IMR-90 (cell line): ENCODE results near the gene SLC30A5. TPM values are rescaled to one million over a fixed set of nuclear protein-coding genes. Genes with fewer than 3 reads are reported as not detected.

Source experiments
- ATAC-seq: fragments of 200-7000 bp; cut with Tn5 transposase; 2 replicates; pipeline ENCODE4 v1.9.1; 2020; ENCODE audit warnings: low read depth, mild to moderate bottlenecking, moderate library complexity
- BruUV-seq: library from RNA; stranded (reverse); fragments of 400-500 nt; replicated peaks from 2 replicates; lab custom pipeline; 2021; lab: Mats Ljungman, UMichigan
- CTCF ChIA-PET: fragments of 300-600 bp; formaldehyde crosslinking; extraction: SDS; loops from one replicate; lab custom pipeline; 2021; ENCODE audit warnings: antibody characterized with exemption; lab: Yijun Ruan, JAX
- POLR2A ChIA-PET: fragments of 300-600 bp; sonication (Branson Sonifier 250); formaldehyde crosslinking; loops from one replicate; lab custom pipeline; 2022; ENCODE audit warnings: antibody characterized with exemption; ENCODE audit not compliant: unreplicated experiment; lab: Charles Lee
- DNase-seq: peaks from one replicate; pipeline ENCODE4 v3.0.0; 2013
- H2AFZ ChIP-seq: replicated peaks from 2 replicates; pipeline ENCODE3; 2013; ENCODE audit warnings: low read length, mild to moderate bottlenecking; ENCODE audit not compliant: poor library complexity
- H2AK5ac ChIP-seq: 2 replicates; pipeline ENCODE4 v1.6.1; 2013; ENCODE audit warnings: low read depth, low read length, inconsistent platforms
- H2AK9ac ChIP-seq: replicated peaks from 2 replicates; pipeline ENCODE3; 2013; ENCODE audit warnings: mild to moderate bottlenecking, low read depth, low read length, moderate library complexity; ENCODE audit not compliant: poor library complexity
- H2BK120ac ChIP-seq: 2 replicates; pipeline ENCODE4 v1.6.1; 2013; ENCODE audit warnings: low read depth, low read length, inconsistent platforms
- H2BK15ac ChIP-seq: 3 replicates; pipeline ENCODE4 v1.6.1; 2013; ENCODE audit warnings: low read depth, low read length, inconsistent platforms
- H2BK20ac ChIP-seq: 2 replicates; pipeline ENCODE4 v1.6.1; 2013; ENCODE audit warnings: low read depth, mild to moderate bottlenecking, inconsistent platforms, low read length, moderate library complexity
- H2BK5ac ChIP-seq: 2 replicates; pipeline ENCODE4 v1.6.1; 2013; ENCODE audit warnings: mild to moderate bottlenecking, low read depth, low read length, inconsistent platforms; ENCODE audit not compliant: poor library complexity, severe bottlenecking
- H3K14ac ChIP-seq: replicated peaks from 2 replicates; pipeline ENCODE4 v1.6.1; 2013; ENCODE audit warnings: low read depth, low read length, inconsistent platforms
- H3K18ac ChIP-seq: 2 replicates; pipeline ENCODE4 v1.6.1; 2013; ENCODE audit warnings: low read depth, low read length, control low read depth
- H3K23ac ChIP-seq: 2 replicates; pipeline ENCODE4 v1.6.1; 2013; ENCODE audit warnings: low read depth, low read length, inconsistent platforms
- H3K27ac ChIP-seq: 2 replicates; pipeline ENCODE4 v1.5.1; 2013; ENCODE audit warnings: mild to moderate bottlenecking, control low read depth, low read length; ENCODE audit not compliant: insufficient read depth
- H3K27me3 ChIP-seq: 2 replicates; pipeline ENCODE4 v1.6.1; 2013; ENCODE audit warnings: low read length; ENCODE audit not compliant: control insufficient read depth, insufficient read depth
- H3K36me3 ChIP-seq: 2 replicates; pipeline ENCODE4 v1.6.1; 2013; ENCODE audit warnings: low read length, mixed read lengths; ENCODE audit not compliant: control insufficient read depth, insufficient read depth
- H3K4ac ChIP-seq: 2 replicates; pipeline ENCODE4 v1.6.1; 2013; ENCODE audit warnings: low read depth, low read length, inconsistent platforms
- H3K4me1 ChIP-seq: 2 replicates; pipeline ENCODE4 v1.6.1; 2013; ENCODE audit warnings: low read length, mixed read lengths; ENCODE audit not compliant: control insufficient read depth, insufficient read depth
- H3K4me2 ChIP-seq: 2 replicates; pipeline ENCODE4 v1.6.1; 2013; ENCODE audit warnings: low read depth, mild to moderate bottlenecking, control low read depth, low read length, moderate library complexity
- H3K4me3 ChIP-seq: 2 replicates; pipeline ENCODE4 v1.5.1; 2013; ENCODE audit warnings: low read depth, mild to moderate bottlenecking, control low read depth, low read length, moderate library complexity; ENCODE audit not compliant: insufficient read depth
- H3K56ac ChIP-seq: 2 replicates; pipeline ENCODE4 v1.6.1; 2013; ENCODE audit warnings: low read length, inconsistent platforms; ENCODE audit not compliant: insufficient read depth; ENCODE audit errors: extremely low read depth
- H3K79me1 ChIP-seq, 2 experiments: 2 replicates each; pipeline ENCODE4 v1.6.1; 2013; ENCODE audit warnings: low read length in 2 of 2, inconsistent platforms in 1 of 2, low read depth in 1 of 2
- H3K9ac ChIP-seq: 2 replicates; pipeline ENCODE4 v1.6.1; 2013; ENCODE audit warnings: low read depth, low read length, control low read depth
- H3K9me1 ChIP-seq: 2 replicates; pipeline ENCODE4 v1.6.1; 2013; ENCODE audit warnings: low read length, inconsistent platforms; ENCODE audit not compliant: insufficient read depth
- H3K9me3 ChIP-seq: 2 replicates; pipeline ENCODE4 v1.6.1; 2013; ENCODE audit warnings: low read length; ENCODE audit not compliant: control insufficient read depth, insufficient read depth
- H4K20me1 ChIP-seq: 2 replicates; pipeline ENCODE4 v1.6.1; 2013; ENCODE audit warnings: low read length, inconsistent platforms; ENCODE audit not compliant: insufficient read depth
- H4K5ac ChIP-seq: 2 replicates; pipeline ENCODE4 v1.6.1; 2013; ENCODE audit warnings: mild to moderate bottlenecking, low read depth, low read length, control low read depth
- H4K8ac ChIP-seq, 2 experiments: 2 replicates each; pipeline ENCODE4 v1.6.1; 2013; ENCODE audit warnings: low read depth in 2 of 2, low read length in 2 of 2, control low read depth in 1 of 2, inconsistent platforms in 1 of 2
- H4K91ac ChIP-seq: 2 replicates; pipeline ENCODE4 v1.6.1; 2013; ENCODE audit warnings: low read depth, low read length, inconsistent platforms; ENCODE audit not compliant: insufficient read depth
- BHLHE40 ChIP-seq: fragments of 150-350 bp; IDR thresholded peaks from 2 replicates; pipeline ENCODE4 v1.6.1; 2016; ENCODE audit warnings: mild to moderate bottlenecking, low read depth, low read length
- CEBPB ChIP-seq: IDR thresholded peaks from 2 replicates; pipeline ENCODE4 v1.6.1; 2012; ENCODE audit warnings: low read depth, low read length, improper control_type of control experiment
- CHD1 ChIP-seq: IDR thresholded peaks from 2 replicates; pipeline ENCODE4 v1.6.1; 2012; ENCODE audit warnings: low read depth, low read length, improper control_type of control experiment
- ELK1 ChIP-seq: fragments of 150-350 bp; IDR thresholded peaks from 2 replicates; pipeline ENCODE4 v1.6.1; 2016; ENCODE audit warnings: low read depth, mild to moderate bottlenecking, low read length, moderate library complexity, borderline replicate concordance
- MAZ ChIP-seq: IDR thresholded peaks from 2 replicates; pipeline ENCODE4 v1.6.1; 2012; ENCODE audit warnings: low read depth, mild to moderate bottlenecking, low read length, improper control_type of control experiment, moderate library complexity, borderline replicate concordance
- MXI1 ChIP-seq: IDR thresholded peaks from 2 replicates; pipeline ENCODE4 v1.6.1; 2012; ENCODE audit warnings: low read depth, mild to moderate bottlenecking, low read length, moderate library complexity, borderline replicate concordance
- NFE2L2 ChIP-seq: fragments of 150-350 bp; IDR thresholded peaks from 2 replicates; pipeline ENCODE4 v1.6.1; 2016; ENCODE audit warnings: low read depth, mild to moderate bottlenecking, low read length
- POLR2A ChIP-seq: IDR thresholded peaks from 2 replicates; pipeline ENCODE4 v1.6.1; 2012; ENCODE audit warnings: mild to moderate bottlenecking, low read depth, low read length
- RFX5 ChIP-seq: IDR thresholded peaks from 2 replicates; pipeline ENCODE4 v1.8.0; 2012; ENCODE audit warnings: low read depth, mild to moderate bottlenecking, low read length, moderate library complexity
- USF2 ChIP-seq: fragments of 150-350 bp; IDR thresholded peaks from 2 replicates; pipeline ENCODE4 v1.6.1; 2017; ENCODE audit warnings: mild to moderate bottlenecking, antibody characterized with exemption, low read length, low read depth
- WGBS, 2 experiments: methylation state at CpG; one replicate each; pipeline versions ENCODE4 v1.1.5 to v1.1.7; 2013; ENCODE audit warnings: missing lambda C conversion rate in 2 of 2; ENCODE audit not compliant: insufficient read length in 1 of 2; ENCODE audit errors: extremely low coverage in 2 of 2; 5-methylcytosine and 5-hydroxymethylcytosine counted together
- dilution Hi-C: fragments of 300-500 bp; cut with HindIII; formaldehyde crosslinking; loops from one replicate; pipeline ENCODE4 v1.14.3; 2018; ENCODE audit warnings: low sequenced_read_pairs; ENCODE audit not compliant: unreplicated experiment
- in situ Hi-C: fragments of 300-500 bp; cut with MboI; formaldehyde crosslinking; loops from 3 replicates; pipeline ENCODE4 v1.14.3; 2019; ENCODE audit warnings: low sequenced_read_pairs, inconsistent platforms, mixed read lengths
- intact Hi-C: fragments of 100-400 bp; cut with micrococcal nuclease; formaldehyde crosslinking; loops from 2 replicates; pipeline ENCODE4 v1.10.0; 2022
- polyA plus RNA-seq, 3 experiments: library from polyadenylated mRNA; depleted of rRNA; stranded (reverse); fragments of >200 nt; gene quantifications; 2 replicates each; pipeline ENCODE4 v1.2.3, GENCODE V29; 2012; ENCODE audit warnings: low replicate concordance in 1 of 3
- total RNA-seq: library from RNA; depleted of rRNA; stranded (reverse); fragments of >200 nt; gene quantifications from 2 replicates; pipeline ENCODE4 v1.2.3, GENCODE V29; 2012

SLC30A5 gene
- total and polyA plus RNA-seq, 2 of the 4 experiments (the other 2 are of a cell fraction): 21.2 to 34.8 TPM

GRCh38 chr5:69050214-69050613 is 43.6 kb upstream of the SLC30A5 start:
- Histone ChIP-seq H2AFZ (no peak overlapping the region), H3K4me2 (no peak overlapping the region), H4K5ac (no peak overlapping the region), H3K56ac (no peak overlapping the region), H3K79me1 (no peaks in the 10 kb centered on the region), H3K9me3 (no peaks in the 10 kb centered on the region), H2BK15ac (no peak overlapping the region), H2BK20ac (no peak overlapping the region), H2AK9ac (no peak overlapping the region), H4K91ac (no peak overlapping the region), H3K36me3 (no peaks in the 10 kb centered on the region), H3K18ac (no peak overlapping the region), H3K23ac (no peak overlapping the region), H4K8ac (no peak overlapping the region), H3K9ac (no peak overlapping the region), H3K4me1 (no peaks in the 10 kb centered on the region), H2BK120ac (no peak overlapping the region), H3K4me3 (no peak overlapping the region), H3K9me1 (no peaks in the 10 kb centered on the region), H3K4ac (no peak overlapping the region), H2BK5ac (no peak overlapping the region), H2AK5ac (no peak overlapping the region), H3K14ac (no peak overlapping the region), H3K27me3 (no peaks in the 10 kb centered on the region), H4K20me1 (no peaks in the 10 kb centered on the region), H3K27ac (no peak overlapping the region)
- TF ChIP-seq MAZ (no peak), POLR2A (no peak), NFE2L2 (no peak), MXI1 (no peak), CEBPB (no peak), BHLHE40 (no peak), RFX5 (no peak), CHD1 (no peak), ELK1 (no peak), USF2 (no peak)
- intact Hi-C loops: no loop called here
- CTCF ChIA-PET: no interaction called here
- BruUV-seq: no TSS peak
- POLR2A ChIA-PET: no interaction called here
- no CpG with 5 or more reads among the region's 3 CpGs for WGBS, 2 experiments
- dilution Hi-C loops: no loop called here
- DNase-seq (no peak), ATAC-seq (no peak)
- in situ Hi-C loops: no loop called here
